ENCODE measurements around the gene ALG12.
"Not testable (repeated sequence)": the region's sequence is repeated elsewhere in the genome, so short reads cannot be mapped to it uniquely, and the experiment has no call there.

Gene ALG12

GRCh38 chr22:49863931-49864330, 54.3 kb downstream of the ALG12 start:
- DNase-seq, result no peak

- DNase-seq, result no peak
Observed at GRCh38 chr22:49862496-49862776, 55.8 kb downstream of the ALG12 start.

- DNase-seq, result no peak
Observed at GRCh38 chr22:49861642-49862495, 56.4 kb downstream of the ALG12 start.

GRCh38 chr22:49858827-49859226, 59.4 kb downstream of the ALG12 start:
- DNase-seq, result no peak

GRCh38 chr22:49856766-49857618, 61.2 kb downstream of the ALG12 start:
- DNase-seq, result no peak

- no peak for DNase-seq
Observed at GRCh38 chr22:49856343-49856742, 61.9 kb downstream of the ALG12 start.

- DNase-seq, result no peak
Observed at GRCh38 chr22:49855251-49855911, 62.9 kb downstream of the ALG12 start.

- no peak for DNase-seq
Observed at GRCh38 chr22:49853981-49854831, 64.0 kb downstream of the ALG12 start.

- DNase-seq, result peak; percentile 96
Observed at GRCh38 chr22:49852898-49853894, 65.0 kb downstream of the ALG12 start, which contains the start of gene ZBED4. Gene ZBED4, plus strand, starts transcription at chr22:49853844. Its CDS starts 29,819 bp downstream, at chr22:49883663.

GRCh38 chr22:49852568-49852897, 65.7 kb downstream of the ALG12 start:
- not testable (repeated sequence) for DNase-seq

GRCh38 chr22:49850959-49851802, 67.1 kb downstream of the ALG12 start:
- DNase-seq, result no peak

Measured in stimulated activated naive CD4-positive, alpha-beta T cell treated with Interleukin-2 at 50 U/mL for 16 hours (primary cell).